Measurements from ENCODE around the gene SHH.

Gene SHH

DNA sequence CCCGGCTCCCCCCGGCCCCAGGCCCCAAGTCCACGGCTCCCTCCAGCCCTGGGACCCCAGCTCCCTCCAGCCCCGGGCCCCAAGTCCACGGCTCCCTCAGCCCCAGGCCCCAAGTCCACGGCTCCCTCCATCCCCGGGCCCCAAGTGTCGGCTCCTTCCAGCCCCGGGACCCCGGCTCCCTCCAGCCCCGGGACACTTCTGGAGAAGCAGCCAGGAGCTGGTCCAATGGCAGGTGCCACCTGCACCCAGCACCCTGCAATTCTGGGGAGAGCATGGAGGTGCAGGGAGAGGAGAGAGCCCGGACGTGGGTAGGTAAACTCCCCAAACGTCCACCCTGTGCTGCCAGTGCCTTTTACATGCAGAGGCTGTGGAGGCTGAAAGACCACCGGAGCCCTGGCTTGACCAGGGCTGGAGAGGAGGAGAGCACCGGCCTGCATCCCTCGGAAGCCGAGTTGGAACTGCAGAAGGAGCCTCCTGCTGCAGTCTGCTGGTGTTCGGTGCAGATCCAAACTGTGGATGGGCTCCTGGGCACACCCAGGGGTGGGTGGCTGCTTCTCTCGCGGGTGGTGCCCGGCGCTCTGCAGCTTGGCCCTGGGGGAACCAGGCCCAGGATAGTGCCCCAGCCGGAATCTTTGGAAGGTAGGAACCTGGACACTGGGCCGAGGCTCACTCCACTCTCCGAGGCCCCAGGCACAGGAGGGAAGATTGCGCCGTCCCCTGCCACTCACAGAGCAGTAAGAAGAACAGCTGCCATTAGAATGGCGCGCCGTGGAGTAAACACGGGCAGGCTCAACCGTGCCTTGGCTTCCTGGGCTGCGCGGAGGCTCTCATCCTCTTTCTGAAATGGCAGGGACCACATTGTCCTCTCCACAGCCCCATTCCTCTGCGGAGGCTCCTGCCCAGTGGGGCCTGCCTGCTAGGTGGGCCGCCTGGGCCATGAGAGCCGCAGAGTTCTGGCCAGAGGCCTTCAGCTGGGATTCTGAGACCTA is 14.7 kb downstream of the SHH start:
- no peak overlapping the region for H3K4me3 ChIP-seq (ENCODE audit: control insufficient read depth, low read depth, low read length)
- TF ChIP-seq, protein P1, sequence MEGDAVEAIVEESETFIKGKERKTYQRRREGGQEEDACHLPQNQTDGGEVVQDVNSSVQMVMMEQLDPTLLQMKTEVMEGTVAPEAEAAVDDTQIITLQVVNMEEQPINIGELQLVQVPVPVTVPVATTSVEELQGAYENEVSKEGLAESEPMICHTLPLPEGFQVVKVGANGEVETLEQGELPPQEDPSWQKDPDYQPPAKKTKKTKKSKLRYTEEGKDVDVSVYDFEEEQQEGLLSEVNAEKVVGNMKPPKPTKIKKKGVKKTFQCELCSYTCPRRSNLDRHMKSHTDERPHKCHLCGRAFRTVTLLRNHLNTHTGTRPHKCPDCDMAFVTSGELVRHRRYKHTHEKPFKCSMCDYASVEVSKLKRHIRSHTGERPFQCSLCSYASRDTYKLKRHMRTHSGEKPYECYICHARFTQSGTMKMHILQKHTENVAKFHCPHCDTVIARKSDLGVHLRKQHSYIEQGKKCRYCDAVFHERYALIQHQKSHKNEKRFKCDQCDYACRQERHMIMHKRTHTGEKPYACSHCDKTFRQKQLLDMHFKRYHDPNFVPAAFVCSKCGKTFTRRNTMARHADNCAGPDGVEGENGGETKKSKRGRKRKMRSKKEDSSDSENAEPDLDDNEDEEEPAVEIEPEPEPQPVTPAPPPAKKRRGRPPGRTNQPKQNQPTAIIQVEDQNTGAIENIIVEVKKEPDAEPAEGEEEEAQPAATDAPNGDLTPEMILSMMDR (conservative IDR thresholded peaks at IDR 0.05; ENCODE audit: control insufficient read depth, insufficient read depth, low read depth, low read length), result no peak
- DNase-seq (ENCODE audit: low read depth), result no peak

DNA sequence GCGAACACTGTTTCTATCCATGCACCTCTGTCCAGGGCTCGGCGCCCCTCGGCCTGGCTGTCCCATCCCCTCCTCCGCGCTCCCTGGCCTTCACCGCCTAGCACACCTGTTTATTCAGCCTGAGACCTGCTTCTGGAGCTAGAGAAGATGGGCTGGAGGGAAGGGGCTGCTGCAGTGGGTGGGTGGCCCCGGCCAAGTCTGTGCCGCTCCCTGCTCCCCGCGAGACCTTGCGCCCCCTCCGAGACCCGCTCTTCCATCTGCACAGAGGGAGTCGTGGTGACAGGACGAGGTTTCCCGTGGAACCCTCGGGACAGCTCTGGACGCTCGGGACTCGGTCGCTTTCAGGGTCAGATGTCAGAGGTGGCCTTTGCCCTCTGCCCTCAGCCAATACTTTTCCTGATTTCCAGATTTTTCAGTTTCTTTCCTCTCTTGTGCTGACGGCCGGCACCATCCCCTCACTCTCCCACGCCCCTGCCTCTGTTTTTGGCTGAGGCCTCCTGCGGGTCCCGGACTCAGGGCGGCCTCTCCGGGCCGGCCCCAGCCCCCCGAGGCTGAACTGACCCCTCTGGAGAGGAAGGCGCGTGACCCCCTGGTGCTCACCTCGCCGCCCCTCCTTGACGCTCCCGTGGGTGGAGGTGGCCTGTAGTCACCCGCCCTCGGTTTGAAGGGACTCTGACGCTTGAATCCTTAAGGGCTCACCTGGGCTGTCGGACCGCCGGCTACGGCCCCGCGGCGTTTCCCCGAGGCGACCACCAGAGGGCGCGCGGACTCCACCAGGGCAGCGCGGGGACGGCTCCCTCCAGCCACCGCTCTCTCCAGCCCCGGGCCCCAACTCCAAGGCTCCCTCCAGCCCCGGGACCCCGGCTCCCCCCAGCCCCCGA is 15.6 kb downstream of the SHH start:
- TF ChIP-seq, protein P1 (conservative IDR thresholded peaks at IDR 0.05; ENCODE audit: control insufficient read depth, insufficient read depth, low read depth, low read length), result peak; percentile 51
- DNase-seq (ENCODE audit: low read depth), result no peak
- no peak overlapping the region for H3K4me3 ChIP-seq (ENCODE audit: control insufficient read depth, low read depth, low read length)

DNA sequence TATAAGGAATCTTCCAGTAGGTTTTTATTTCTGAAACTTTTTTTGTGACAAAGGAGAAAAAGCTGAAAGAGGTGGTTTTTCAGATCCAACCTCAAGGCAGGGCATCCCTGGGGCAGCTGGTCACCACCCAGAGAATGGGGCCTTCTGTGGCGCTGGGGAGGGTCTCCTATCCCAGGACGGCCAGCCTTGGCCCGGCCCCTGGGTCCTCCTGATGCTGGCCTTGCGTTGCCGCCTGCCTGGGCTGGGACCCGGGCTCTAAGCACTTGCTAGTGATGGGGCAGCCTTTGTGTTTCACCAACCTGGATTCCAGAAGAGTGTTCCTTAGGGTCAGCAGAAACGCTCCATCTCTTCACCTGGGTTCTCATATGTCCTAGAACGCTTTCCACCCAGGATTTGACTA is 16.3 kb downstream of the SHH start:
- DNase-seq (ENCODE audit: low read depth), result no peak
- TF ChIP-seq, protein P1 (conservative IDR thresholded peaks at IDR 0.05; ENCODE audit: control insufficient read depth, insufficient read depth, low read depth, low read length), result no peak
- H3K4me3 ChIP-seq (ENCODE audit: control insufficient read depth, low read depth, low read length), result no peak overlapping the region

DNA sequence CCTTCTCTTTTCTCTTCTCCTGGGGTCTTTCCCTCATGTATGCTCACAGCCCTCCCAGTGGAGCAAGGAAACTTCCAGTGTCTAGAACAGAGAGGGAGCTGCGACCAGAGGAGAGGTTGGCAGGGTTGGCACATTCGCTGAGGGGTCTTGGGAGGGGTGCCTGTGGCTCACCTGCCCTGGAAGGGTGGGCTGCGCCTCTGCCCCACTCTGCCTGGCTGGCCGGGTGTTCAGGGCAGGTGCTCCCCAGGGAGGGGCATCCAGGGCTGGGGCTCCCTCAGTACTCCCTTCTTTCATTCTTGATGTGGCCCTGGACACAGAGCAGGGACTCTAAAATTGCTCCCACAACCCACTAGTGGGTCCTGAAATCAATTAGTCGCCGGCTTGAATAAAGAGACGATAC is 16.9 kb downstream of the SHH start:
- no peak for DNase-seq (ENCODE audit: low read depth)
- TF ChIP-seq, protein P1 (conservative IDR thresholded peaks at IDR 0.05; ENCODE audit: control insufficient read depth, insufficient read depth, low read depth, low read length), result no peak

DNA sequence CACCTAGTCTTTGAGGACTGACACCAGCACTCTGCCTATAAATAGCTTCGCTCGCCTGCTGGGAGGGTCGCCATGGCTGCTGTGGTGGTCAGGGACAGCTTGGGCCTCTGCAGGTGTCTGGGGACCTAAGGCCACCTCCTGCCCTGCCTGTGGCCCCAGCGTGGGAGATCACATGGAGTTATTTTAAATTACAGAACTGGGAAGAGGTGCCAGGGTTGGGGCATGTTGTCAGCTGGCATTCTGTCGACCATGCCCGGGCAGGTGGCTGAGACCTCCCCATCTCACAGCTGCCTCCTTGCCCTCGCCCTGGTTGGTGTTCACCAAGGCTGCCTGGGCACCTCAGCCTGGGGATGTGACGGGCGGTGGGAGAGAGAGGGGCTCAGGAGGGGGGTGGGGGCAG is 18.1 kb downstream of the SHH start:
- TF ChIP-seq, protein P1 (conservative IDR thresholded peaks at IDR 0.05; ENCODE audit: control insufficient read depth, insufficient read depth, low read depth, low read length), result no peak
- H3K4me3 ChIP-seq (ENCODE audit: control insufficient read depth, low read depth, low read length), result no peak overlapping the region
- DNase-seq (ENCODE audit: low read depth), result no peak

More for the DNA sequence above, 16.9 kb downstream of the SHH start:
- H3K4me3 ChIP-seq (ENCODE audit: control insufficient read depth, low read depth, low read length), result no peak overlapping the region

DNA sequence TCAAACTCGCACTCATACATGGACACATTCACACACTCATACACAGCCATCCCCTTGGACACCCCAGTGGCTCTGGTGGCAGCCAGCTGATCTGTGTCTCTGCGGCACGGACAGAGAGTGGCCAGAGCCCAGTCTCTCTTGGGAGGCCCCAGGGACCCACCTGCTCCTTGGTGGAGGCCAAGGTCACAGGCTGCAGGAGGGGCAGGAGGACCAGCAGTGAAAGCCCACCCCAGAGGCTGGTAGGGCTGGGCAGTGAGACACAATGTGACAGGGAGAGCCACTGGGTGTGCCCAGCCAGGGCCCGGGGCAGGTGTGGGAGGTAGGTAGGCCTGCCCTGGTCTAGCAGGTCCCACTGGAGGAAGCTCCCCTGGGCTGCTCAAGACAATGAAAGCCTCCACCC is 18.5 kb downstream of the SHH start:
- H3K4me3 ChIP-seq (ENCODE audit: control insufficient read depth, low read depth, low read length), result no peak overlapping the region
- DNase-seq (ENCODE audit: low read depth), result no peak
- TF ChIP-seq, protein P1 (conservative IDR thresholded peaks at IDR 0.05; ENCODE audit: control insufficient read depth, insufficient read depth, low read depth, low read length), result no peak

Measured in fibroblast of mammary gland (primary cell).